Uterus (tissue), 2 donors: ENCODE measurements around the gene TRIM8.

Experiments used
- CTCF ChIP-seq, 4 experiments: fragments of 200-600 bp in 2 of 4; fragments of 450-650 bp in 2 of 4; sonication (generic) in 2 of 4; IDR thresholded peaks; one replicate each; pipeline ENCODE4 v1.5.1; 2016 to 2019; ENCODE audit warnings: antibody characterized with exemption in 4 of 4, mild to moderate bottlenecking in 2 of 4, moderate library complexity in 1 of 4
- POLR2A ChIP-seq, 2 donors: fragments of 450-650 bp; IDR thresholded peaks; one replicate each; pipeline ENCODE4 v1.6.1; 2016; ENCODE audit warnings: antibody characterized with exemption in 2 of 2, mild to moderate bottlenecking in 1 of 2, moderate library complexity in 1 of 2

GRCh38 chr10:102605712-102606111 is 38.6 kb upstream of the TRIM8 start:
- TF ChIP-seq POLR2A (IDR thresholded peaks at IDR 0.05) (no peak), CTCF (IDR thresholded peaks at IDR 0.05) (no peak)
